Neutrophil (primary cell): ENCODE results near the gene MAL.

Experiments used
- H3K27ac ChIP-seq: fragments of 200-600 bp; sonication (generic); 2 replicates; pipeline ENCODE4 v1.5.1; 2016; ENCODE audit warnings: mild to moderate bottlenecking, moderate library complexity
- H3K27me3 ChIP-seq: fragments of 200-600 bp; sonication (generic); 2 replicates; pipeline ENCODE4 v1.6.0; 2016; ENCODE audit warnings: mild to moderate bottlenecking
- H3K36me3 ChIP-seq: fragments of 200-600 bp; sonication (generic); 2 replicates; pipeline ENCODE4 v1.5.1; 2017
- H3K4me1 ChIP-seq, 2 experiments: fragments of 200-600 bp in 1 of 2; sonication (generic) in 1 of 2; 1 replicate in 1 of 2; 2 replicates in 1 of 2; pipeline versions ENCODE4 v1.5.1 to v1.6.1; 2013 to 2016; ENCODE audit warnings: low read depth in 1 of 2, low read length in 1 of 2, mild to moderate bottlenecking in 1 of 2, moderate library complexity in 1 of 2; ENCODE audit not compliant: control insufficient read depth in 1 of 2, insufficient read depth in 1 of 2
- H3K4me3 ChIP-seq, 2 experiments: fragments of 200-600 bp in 1 of 2; sonication (generic) in 1 of 2; 1 replicate in 1 of 2; 2 replicates in 1 of 2; pipeline ENCODE4 v1.5.1; 2013 to 2016; ENCODE audit warnings: low read depth in 1 of 2, low read length in 1 of 2, mild to moderate bottlenecking in 1 of 2, moderate library complexity in 1 of 2
- H3K9me3 ChIP-seq: fragments of 200-600 bp; sonication (generic); 2 replicates; pipeline ENCODE4 v1.5.1; 2016
- CTCF ChIP-seq: fragments of 200-600 bp; sonication (generic); IDR thresholded peaks from 2 replicates; pipeline ENCODE4 v1.5.1; 2016; ENCODE audit warnings: antibody characterized with exemption

The MAL gene

DNA sequence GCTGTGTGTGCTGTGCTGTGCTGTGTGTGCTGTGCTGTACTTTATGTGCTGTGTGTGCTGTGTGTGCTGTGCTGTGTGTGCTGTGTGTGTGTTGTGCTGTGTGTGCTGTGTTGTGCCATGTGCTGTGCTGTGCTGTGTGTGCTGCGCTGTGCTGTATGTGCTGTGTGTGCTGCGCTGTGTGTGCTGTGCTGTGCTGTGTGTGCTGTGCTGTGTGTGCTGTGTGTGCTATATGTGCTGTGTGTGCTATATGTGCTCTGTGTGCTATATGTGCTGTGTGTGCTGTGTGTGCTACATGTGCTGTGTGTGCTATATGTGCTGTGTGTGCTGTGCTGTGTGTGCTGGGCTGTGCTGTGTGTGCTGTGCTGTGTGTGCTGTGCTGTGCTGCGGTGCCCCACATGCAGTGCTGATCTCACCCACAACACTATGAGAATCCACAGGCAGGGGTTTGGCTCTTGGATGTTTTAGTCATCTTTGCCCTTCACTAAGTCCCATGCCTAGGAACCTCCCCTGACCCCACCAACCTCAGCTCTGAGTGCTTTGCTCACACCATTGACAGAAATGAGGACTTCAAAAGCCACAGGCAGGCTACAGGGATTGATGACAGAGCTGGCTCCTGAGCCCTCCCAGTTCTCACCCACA lies 30.5 kb upstream of the MAL start:
- Histone ChIP-seq H3K4me3 (no peak overlapping the region), H3K36me3 (no peaks in the 10 kb centered on the region), H3K4me1 (no peaks in the 10 kb centered on the region), H3K27me3 (peaks cover 44% of the 10 kb centered on the region), H3K27ac (no peak overlapping the region), H3K9me3 (no peaks in the 10 kb centered on the region)
- no peak for TF ChIP-seq CTCF

- Histone ChIP-seq H3K36me3 (no peaks in the 10 kb centered on the region), H3K27ac (no peak overlapping the region), H3K9me3 (no peaks in the 10 kb centered on the region), H3K4me3 (no peak overlapping the region), H3K4me1 (no peaks in the 10 kb centered on the region), H3K27me3 (peaks cover 47% of the 10 kb centered on the region)
- no peak for TF ChIP-seq CTCF
These were observed 29.8 kb upstream of the MAL start for GRCh38 chr2:94995553-94996304.

DNA sequence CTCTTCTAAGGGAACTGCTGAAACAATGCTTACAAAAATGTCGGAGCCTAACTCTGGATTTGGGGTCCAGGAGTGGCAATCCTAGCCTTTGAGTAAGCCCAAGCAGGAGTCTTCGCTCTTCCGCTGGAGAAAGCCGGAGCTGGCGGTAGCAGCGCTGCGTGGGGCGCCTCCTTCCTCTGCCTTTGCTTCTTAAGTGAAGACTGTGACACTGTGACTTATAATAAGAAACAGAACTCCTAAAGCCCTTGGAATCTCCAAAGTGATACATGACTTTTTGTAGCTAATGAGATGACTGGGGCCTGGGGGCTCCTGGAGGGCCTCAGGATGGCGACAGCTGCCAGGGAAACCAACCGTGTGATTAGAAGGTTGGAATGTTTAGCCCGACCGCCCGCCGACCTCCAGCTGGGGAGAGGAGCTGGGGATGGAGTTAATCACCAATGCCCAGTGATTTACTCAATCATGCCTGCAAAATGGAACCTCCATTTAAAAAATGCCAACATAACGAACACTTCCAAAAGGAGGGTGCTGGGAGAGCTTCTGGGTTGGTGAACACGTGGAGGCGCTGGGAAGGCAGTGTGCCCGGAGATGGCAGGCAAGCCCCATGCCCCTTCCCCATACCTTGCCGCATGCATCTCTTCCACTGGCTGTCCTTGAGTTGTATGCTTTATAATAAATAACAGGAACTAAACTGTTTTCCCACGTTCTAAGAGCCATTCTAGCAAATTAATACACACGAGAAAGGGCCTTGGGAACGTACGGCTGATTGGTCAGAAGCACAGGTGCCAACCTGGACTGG lies 29.0 kb upstream of the MAL start:
- no peak overlapping the region for H3K4me3 ChIP-seq
- peaks cover 47% of the 10 kb centered on the region for H3K27me3 ChIP-seq
- no peak for TF ChIP-seq CTCF
- no peak overlapping the region for H3K27ac ChIP-seq
- no peaks in the 10 kb centered on the region for H3K36me3 ChIP-seq
- no peaks in the 10 kb centered on the region for H3K4me1 ChIP-seq
- no peaks in the 10 kb centered on the region for H3K9me3 ChIP-seq

GRCh38 chr2:94997981-94998930 lies 27.3 kb upstream of the MAL start:
- Histone ChIP-seq H3K27me3 (peaks cover 47% of the 10 kb centered on the region), H3K36me3 (no peaks in the 10 kb centered on the region), H3K9me3 (no peaks in the 10 kb centered on the region), H3K4me1 (no peaks in the 10 kb centered on the region), H3K4me3 (no peak overlapping the region), H3K27ac (no peak overlapping the region)
- TF ChIP-seq CTCF: no peak

- Histone ChIP-seq H3K9me3 (no peaks in the 10 kb centered on the region), H3K4me1 (no peaks in the 10 kb centered on the region), H3K36me3 (no peaks in the 10 kb centered on the region), H3K27ac (no peak overlapping the region), H3K4me3 (no peak overlapping the region), H3K27me3 (peaks cover 46% of the 10 kb centered on the region)
- no peak for TF ChIP-seq CTCF
These were observed 26.1 kb upstream of the MAL start for GRCh38 chr2:94999431-94999883.
